Kidney (tissue), 14 donors: ENCODE measurements around the gene CCDC15. TPM values are rescaled to one million over a fixed set of nuclear protein-coding genes. Genes with fewer than 3 reads are reported as not detected.

Source experiments
- DNase-seq, 5 donors: peaks; one replicate each; pipeline ENCODE4 v3.0.0-alpha.2; 2013 to 2020
- FAIRE-seq: peaks from 2 replicates; lab custom pipeline; 2012; peaks lifted over from hg19 to GRCh38; lab: Jason Lieb, UNC
- H3K27ac ChIP-seq, 2 donors: one replicate each; pipeline ENCODE4 v1.7.0; 2013; ENCODE audit warnings: low read depth in 2 of 2, low read length in 2 of 2, inconsistent platforms in 1 of 2
- H3K27me3 ChIP-seq: one replicate; pipeline ENCODE4 v1.7.1; 2013; ENCODE audit warnings: low read length, inconsistent platforms; ENCODE audit not compliant: control insufficient read depth, insufficient read depth
- H3K36me3 ChIP-seq, 3 donors: one replicate each; pipeline versions ENCODE4 v1.7.0 to v1.7.1; 2013; ENCODE audit warnings: low read length in 3 of 3, control low read depth in 1 of 3, inconsistent platforms in 1 of 3; ENCODE audit not compliant: insufficient read depth in 3 of 3, control insufficient read depth in 2 of 3
- H3K4me1 ChIP-seq, 3 donors: one replicate each; pipeline versions ENCODE4 v1.7.0 to v1.7.1; 2013; ENCODE audit warnings: low read length in 3 of 3, inconsistent platforms in 1 of 3, low read depth in 1 of 3; ENCODE audit not compliant: control insufficient read depth in 2 of 3, insufficient read depth in 2 of 3
- H3K4me3 ChIP-seq, 3 donors: one replicate each; pipeline versions ENCODE4 v1.7.0 to v1.8.1; 2013; ENCODE audit warnings: low read length in 3 of 3, control low read depth in 1 of 3, inconsistent platforms in 1 of 3
- H3K9ac ChIP-seq, 3 donors: one replicate each; pipeline versions ENCODE4 v1.7.0 to v1.7.1; 2013; ENCODE audit warnings: low read length in 3 of 3, control low read depth in 1 of 3, inconsistent platforms in 1 of 3
- H3K9me3 ChIP-seq, 3 donors: one replicate each; pipeline versions ENCODE4 v1.7.0 to v1.7.1; 2013; ENCODE audit warnings: low read length in 3 of 3, control low read depth in 1 of 3, inconsistent platforms in 1 of 3; ENCODE audit not compliant: control insufficient read depth in 2 of 3, insufficient read depth in 1 of 3
- intact Hi-C: fragments of 100-400 bp; cut with DNase I; formaldehyde crosslinking; loops from one replicate; pipeline ENCODE4 v1.11.1; 2022
- polyA plus RNA-seq: library from polyadenylated mRNA; stranded (reverse); fragments of 350-450 nt; fragmentation: Illumina TruSeq; extraction: RNeasy Lipid Tissue Mini Kit (QIAGEN cat#74804); gene quantifications from one replicate; pipeline ENCODE4 v1.2.3, GENCODE V29; 2014; ENCODE audit warnings: low read depth, low replicate concordance; ENCODE audit not compliant: insufficient read depth
- total RNA-seq: library from RNA; stranded (reverse); fragmentation: NEBNext Ultra II Directional; extraction: Animal tissue kit (Norgen Biotek cat#: 25700); gene quantifications from one replicate; pipeline ENCODE4 v1.2.1, GENCODE V29; 2021
- TF ChIP-seq, protein P1 (sequence below): IDR thresholded peaks from 3 replicates; pipeline ENCODE4 v1.5.1; 2012; ENCODE audit warnings: mild to moderate bottlenecking, moderate library complexity, borderline replicate concordance; ENCODE audit not compliant: insufficient read depth; ENCODE audit errors: extremely low read depth
- donor health status: control.
- donor health status: control.
- donor health status: control.
- donor health status: control.
- donor health status: control.
- donor health status: DM: yes; HTN: yes; CAD: no.
- donor health status: Normal renal cell carcinoma (clear cell type).

CCDC15 gene
- total and polyA plus RNA-seq, 2 donors from 2014 or later: 0.22 to 1.5 TPM

DNA sequence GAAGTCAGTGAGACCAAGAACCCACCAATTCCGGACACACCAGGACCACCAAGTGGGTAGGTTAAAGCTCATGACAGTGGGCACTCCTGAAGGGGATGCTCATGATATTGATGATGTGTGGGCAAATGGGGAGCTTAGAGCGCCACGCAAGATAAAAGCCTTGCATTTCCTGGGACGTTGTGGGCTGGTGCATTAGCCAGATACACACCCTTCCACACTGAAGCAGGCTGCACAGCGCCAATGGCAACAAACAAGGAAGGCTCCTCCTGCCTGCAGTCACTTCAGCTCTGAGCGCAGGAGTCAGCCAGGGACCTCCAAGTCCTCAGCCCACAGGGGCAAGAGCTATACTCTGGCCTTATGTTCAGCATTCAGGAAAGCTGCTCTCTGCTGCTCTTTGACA, 136.8 kb downstream of the CCDC15 start:
- no peak overlapping the region for H3K9ac ChIP-seq
- H3K4me3 ChIP-seq: no peak overlapping the region
- no peak overlapping the region for H3K27ac ChIP-seq
- H3K27me3 ChIP-seq: no peaks in the 10 kb centered on the region
- TF ChIP-seq, protein P1, sequence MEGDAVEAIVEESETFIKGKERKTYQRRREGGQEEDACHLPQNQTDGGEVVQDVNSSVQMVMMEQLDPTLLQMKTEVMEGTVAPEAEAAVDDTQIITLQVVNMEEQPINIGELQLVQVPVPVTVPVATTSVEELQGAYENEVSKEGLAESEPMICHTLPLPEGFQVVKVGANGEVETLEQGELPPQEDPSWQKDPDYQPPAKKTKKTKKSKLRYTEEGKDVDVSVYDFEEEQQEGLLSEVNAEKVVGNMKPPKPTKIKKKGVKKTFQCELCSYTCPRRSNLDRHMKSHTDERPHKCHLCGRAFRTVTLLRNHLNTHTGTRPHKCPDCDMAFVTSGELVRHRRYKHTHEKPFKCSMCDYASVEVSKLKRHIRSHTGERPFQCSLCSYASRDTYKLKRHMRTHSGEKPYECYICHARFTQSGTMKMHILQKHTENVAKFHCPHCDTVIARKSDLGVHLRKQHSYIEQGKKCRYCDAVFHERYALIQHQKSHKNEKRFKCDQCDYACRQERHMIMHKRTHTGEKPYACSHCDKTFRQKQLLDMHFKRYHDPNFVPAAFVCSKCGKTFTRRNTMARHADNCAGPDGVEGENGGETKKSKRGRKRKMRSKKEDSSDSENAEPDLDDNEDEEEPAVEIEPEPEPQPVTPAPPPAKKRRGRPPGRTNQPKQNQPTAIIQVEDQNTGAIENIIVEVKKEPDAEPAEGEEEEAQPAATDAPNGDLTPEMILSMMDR: no peak
- H3K4me1 ChIP-seq: peaks cover 0 to 2% (median 0%) of the 10 kb centered on the region in 3 donors
- no peaks in the 10 kb centered on the region for H3K9me3 ChIP-seq
- no peaks in the 10 kb centered on the region for H3K36me3 ChIP-seq
- FAIRE-seq (no peak), DNase-seq (no peak)
- intact Hi-C loops: no loop called here

Other genes with a start within 250 kb of the CCDC15 start
- 17.9 TPM for gene NRGN, start 214.3 kb upstream of the CCDC15 start, total RNA-seq
- 55.9 TPM for gene NRGN, start 214.3 kb upstream of the CCDC15 start, polyA plus RNA-seq
- gene VSIG2, start 201.9 kb upstream of the CCDC15 start, total RNA-seq: 3.9 TPM
- gene VSIG2, start 201.9 kb upstream of the CCDC15 start, polyA plus RNA-seq: 11.7 TPM
- 63.0 TPM for gene ESAM, start 191.9 kb upstream of the CCDC15 start, total RNA-seq
- 85.8 TPM for gene ESAM, start 191.9 kb upstream of the CCDC15 start, polyA plus RNA-seq
- 16.4 TPM for gene MSANTD2, start 153.8 kb upstream of the CCDC15 start, total RNA-seq
- gene MSANTD2, start 153.8 kb upstream of the CCDC15 start, polyA plus RNA-seq: 6.5 TPM
- gene ROBO3, start 88.8 kb upstream of the CCDC15 start, total RNA-seq: 12.3 TPM
- 8.7 TPM for gene ROBO3, start 88.8 kb upstream of the CCDC15 start, polyA plus RNA-seq
- gene ROBO4, start 56.3 kb upstream of the CCDC15 start, total RNA-seq: 29.5 TPM
- gene ROBO4, start 56.3 kb upstream of the CCDC15 start, polyA plus RNA-seq: 12.8 TPM
- gene HEPN1, start 35.0 kb upstream of the CCDC15 start, total RNA-seq: not detected
- gene HEPN1, start 35.0 kb upstream of the CCDC15 start, polyA plus RNA-seq: not detected
- gene HEPACAM, start 18.2 kb upstream of the CCDC15 start, total RNA-seq: not detected
- 0.30 TPM for gene HEPACAM, start 18.2 kb upstream of the CCDC15 start, polyA plus RNA-seq
- gene SLC37A2, start 109.1 kb downstream of the CCDC15 start, total RNA-seq: 6.1 TPM
- gene SLC37A2, start 109.1 kb downstream of the CCDC15 start, polyA plus RNA-seq: 0.82 TPM
- gene TMEM218, start 157.4 kb downstream of the CCDC15 start, total RNA-seq: 22.9 TPM
- gene TMEM218, start 157.4 kb downstream of the CCDC15 start, polyA plus RNA-seq: 33.4 TPM
- gene PKNOX2, start 210.5 kb downstream of the CCDC15 start, total RNA-seq: 6.0 TPM
- 1.5 TPM for gene PKNOX2, start 210.5 kb downstream of the CCDC15 start, polyA plus RNA-seq